CD4-positive, alpha-beta T cell (primary cell): Measurements from ENCODE around the gene SMIM31. TPM values are rescaled to one million over a fixed set of nuclear protein-coding genes. Genes with fewer than 3 reads are reported as not detected.

ENCODE experiments used
- ATAC-seq: fragments of 200-7000 bp; cut with Tn5 transposase; one replicate; pipeline ENCODE4 v1.10.0; 2022; ENCODE audit warnings: mild to moderate bottlenecking; ENCODE audit not compliant: poor library complexity
- CTCF ChIA-PET: fragments of 350-600 bp; sonication (Branson Sonifier 250); formaldehyde crosslinking; loops from one replicate; lab custom pipeline; 2021; ENCODE audit warnings: antibody characterized with exemption, inconsistent platforms; lab: Charles Lee
- POLR2A ChIA-PET: fragments of 350-600 bp; sonication (Branson Sonifier 250); formaldehyde crosslinking; loops from one replicate; lab custom pipeline; 2021; ENCODE audit warnings: antibody characterized with exemption, inconsistent platforms; lab: Charles Lee
- DNase-seq, 14 experiments: peaks; one replicate each; pipeline ENCODE4 v3.0.0-alpha.2; 2013 to 2020; ENCODE audit warnings: mixed read lengths in 2 of 14
- H3K27ac ChIP-seq, 2 donors: one replicate each; pipeline versions ENCODE4 v1.5.1 to v1.7.0; 2013; ENCODE audit warnings: low read length in 2 of 2, low read depth in 1 of 2, mild to moderate bottlenecking in 1 of 2
- H3K27me3 ChIP-seq, 2 experiments: 1 replicate in 1 of 2; 2 replicates in 1 of 2; pipeline versions ENCODE4 v1.6.1 to v1.7.0; 2013; ENCODE audit warnings: low read length in 2 of 2, control low read depth in 1 of 2, mild to moderate bottlenecking in 1 of 2, moderate library complexity in 1 of 2; ENCODE audit not compliant: insufficient read depth in 2 of 2, control insufficient read depth in 1 of 2
- H3K36me3 ChIP-seq: one replicate; pipeline ENCODE4 v1.6.1; 2013; ENCODE audit warnings: low read length, control low read depth; ENCODE audit not compliant: insufficient read depth
- H3K4me1 ChIP-seq: one replicate; pipeline ENCODE4 v1.6.1; 2013; ENCODE audit warnings: low read length, control low read depth; ENCODE audit not compliant: insufficient read depth
- H3K4me3 ChIP-seq: one replicate; pipeline ENCODE4 v1.5.1; 2013; ENCODE audit warnings: mild to moderate bottlenecking, low read length, moderate library complexity
- H3K9me3 ChIP-seq, 2 experiments: 1 replicate in 1 of 2; 2 replicates in 1 of 2; pipeline versions ENCODE4 v1.6.1 to v1.7.0; 2013; ENCODE audit warnings: low read length in 2 of 2, mild to moderate bottlenecking in 2 of 2, control low read depth in 1 of 2, moderate library complexity in 1 of 2; ENCODE audit not compliant: control insufficient read depth in 1 of 2, insufficient read depth in 1 of 2
- H3K27ac Mint-ChIP-seq: one replicate; pipeline ENCODE4 v1.8.0; 2020; ENCODE audit warnings: mixed read lengths
- H3K27me3 Mint-ChIP-seq: one replicate; pipeline ENCODE4 v1.8.0; 2021; ENCODE audit warnings: mixed read lengths
- H3K36me3 Mint-ChIP-seq: one replicate; pipeline ENCODE4 v1.8.0; 2021; ENCODE audit warnings: low read depth, mixed read lengths
- H3K4me1 Mint-ChIP-seq: one replicate; pipeline ENCODE4 v1.8.0; 2021; ENCODE audit warnings: low read depth, mixed read lengths
- H3K4me3 Mint-ChIP-seq: one replicate; pipeline ENCODE4 v1.8.0; 2020; ENCODE audit warnings: mild to moderate bottlenecking, mixed read lengths
- H3K9me3 Mint-ChIP-seq: one replicate; pipeline ENCODE4 v1.8.0; 2020; ENCODE audit warnings: mixed read lengths
- CTCF ChIP-seq: fragments of 200-600 bp; IDR thresholded peaks from one replicate; pipeline ENCODE4 v1.8.0; 2022; ENCODE audit warnings: antibody characterized with exemption, mild to moderate bottlenecking
- intact Hi-C, 2 experiments: fragments of 100-400 bp; cut with DNase I in 1 of 2; cut with micrococcal nuclease in 1 of 2; formaldehyde crosslinking; loops; one replicate each; pipeline versions ENCODE4 v1.15.1 to v1.9.0; 2023 to 2025; cut with DNase I, micrococcal nuclease
- total RNA-seq, 174 experiments: library from RNA in 2 of 174; stranded (reverse) in 2 of 174; gene quantifications; one replicate each; pipeline ENCODE4 v1.2.3 and lab custom pipeline; 2021 to 2026

The SMIM31 gene
- total RNA-seq, 2 experiments from 2014 or later: not detected

GRCh38 chr4:164790249-164790648 is 36.3 kb downstream of the SMIM31 start:
- H3K27ac ChIP-seq: no peak overlapping the region
- CTCF ChIA-PET: no interaction called here

GRCh38 chr4:164799410-164799809 is 45.5 kb downstream of the SMIM31 start:
- DNase-seq: no peak
- no peaks in the 10 kb centered on the region for H3K36me3 Mint-ChIP-seq
- no peaks in the 10 kb centered on the region for H3K9me3 Mint-ChIP-seq
- Histone ChIP-seq H3K4me1 (no peaks in the 10 kb centered on the region), H3K27ac (no peak overlapping the region), H3K9me3 (no peaks in the 10 kb centered on the region), H3K4me3 (no peak overlapping the region), H3K27me3 (no peaks in the 10 kb centered on the region), H3K36me3 (no peaks in the 10 kb centered on the region)
- ChIA-PET CTCF (no interaction called here), POLR2A (no interaction called here)
- TF ChIP-seq CTCF: no peak
- H3K27me3 Mint-ChIP-seq: no peaks in the 10 kb centered on the region
- intact Hi-C loops: no loop called here
- no peaks in the 10 kb centered on the region for H3K4me1 Mint-ChIP-seq
- no peak overlapping the region for H3K4me3 Mint-ChIP-seq
- no peak overlapping the region for H3K27ac Mint-ChIP-seq
- ATAC-seq: no peak

More at GRCh38 chr4:164790249-164790648, 36.3 kb downstream of the SMIM31 start:
- DNase-seq (no peak), ATAC-seq (no peak)
- H3K36me3 ChIP-seq: no peaks in the 10 kb centered on the region
- Mint-ChIP-seq H3K4me1 (no peaks in the 10 kb centered on the region), H3K4me3 (no peak overlapping the region), H3K9me3 (peaks cover 5% of the 10 kb centered on the region), H3K36me3 (no peaks in the 10 kb centered on the region), H3K27me3 (peaks cover 5% of the 10 kb centered on the region), H3K27ac (no peak overlapping the region)
- TF ChIP-seq CTCF: no peak
- H3K4me1 ChIP-seq: no peaks in the 10 kb centered on the region
- H3K9me3 ChIP-seq: no peaks in the 10 kb centered on the region
- POLR2A ChIA-PET: no interaction called here
- intact Hi-C loops: no loop called here
- no peak overlapping the region for H3K4me3 ChIP-seq
- no peaks in the 10 kb centered on the region for H3K27me3 ChIP-seq

GRCh38 chr4:164800786-164801185 is 46.9 kb downstream of the SMIM31 start:
- no peaks in the 10 kb centered on the region for H3K36me3 Mint-ChIP-seq
- TF ChIP-seq CTCF: no peak
- no peaks in the 10 kb centered on the region for H3K9me3 Mint-ChIP-seq
- CTCF ChIA-PET: interaction anchor here (1.7 kb wide), 1 partner anchor 16 kb away, joined by 5 read pairs; no protein-coding TSS in a partner anchor
- no peaks in the 10 kb centered on the region for H3K27me3 Mint-ChIP-seq
- DNase-seq (no peak), ATAC-seq (no peak)
- no peaks in the 10 kb centered on the region for H3K4me1 Mint-ChIP-seq
- POLR2A ChIA-PET: no interaction called here
- H3K27ac Mint-ChIP-seq: no peak overlapping the region
- intact Hi-C loops: no loop called here
- Histone ChIP-seq H3K9me3 (no peaks in the 10 kb centered on the region), H3K27ac (no peak overlapping the region), H3K36me3 (no peaks in the 10 kb centered on the region), H3K4me1 (no peaks in the 10 kb centered on the region), H3K4me3 (no peak overlapping the region), H3K27me3 (no peaks in the 10 kb centered on the region)
- H3K4me3 Mint-ChIP-seq: no peak overlapping the region
